ENCODE results near the gene PMIS2. TPM values are rescaled to one million over a fixed set of nuclear protein-coding genes. Genes with fewer than 3 reads are reported as not detected.

The PMIS2 gene
- total RNA-seq, 2 experiments from 2014 or later, result not detected

DNA sequence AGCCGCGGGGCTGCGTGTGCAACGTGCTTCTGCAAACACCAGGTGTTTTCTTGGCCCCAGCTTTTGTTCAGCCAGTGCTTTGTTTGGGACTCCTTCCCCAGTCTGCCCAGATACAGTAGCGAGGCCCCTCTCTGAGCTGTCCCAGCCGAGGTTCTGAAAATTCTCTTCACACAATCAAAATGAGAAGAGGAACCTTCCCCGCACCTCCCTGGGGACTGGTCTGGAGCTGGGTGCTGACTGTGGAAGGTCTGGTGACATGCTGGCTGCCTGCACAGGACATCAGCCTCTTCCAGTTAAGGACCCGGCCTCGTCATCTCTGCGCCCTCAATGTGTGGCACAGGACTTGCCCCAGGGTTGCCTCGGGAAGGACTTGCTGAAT, 26.7 kb upstream of the PMIS2 start:
- DNase-seq, result no peak
- no peaks in the 10 kb centered on the region for H3K9me3 Mint-ChIP-seq
- no peaks in the 10 kb centered on the region for H3K36me3 Mint-ChIP-seq (ENCODE audit: low read depth)
- H3K4me3 Mint-ChIP-seq, result no peak overlapping the region
- ChIA-PET CTCF (no interaction called here), POLR2A (no interaction called here)
- H3K4me1 Mint-ChIP-seq, result peaks cover 8% of the 10 kb centered on the region
- peaks cover 43% of the 10 kb centered on the region for H3K27me3 Mint-ChIP-seq
- no peak overlapping the region for H3K27ac Mint-ChIP-seq

GRCh38 chr19:35559781-35560180, 26.2 kb upstream of the PMIS2 start:
- CTCF ChIA-PET, result no interaction called here
- Mint-ChIP-seq H3K27me3 (peaks cover 43% of the 10 kb centered on the region), H3K27ac (no peak overlapping the region), H3K9me3 (no peaks in the 10 kb centered on the region), H3K4me1 (peaks cover 8% of the 10 kb centered on the region), H3K36me3 (ENCODE audit: low read depth) (no peaks in the 10 kb centered on the region), H3K4me3 (no peak overlapping the region)
- DNase-seq, result no peak
- POLR2A ChIA-PET, result no interaction called here

GRCh38 chr19:35560271-35560670, 25.7 kb upstream of the PMIS2 start:
- no peak overlapping the region for H3K27ac Mint-ChIP-seq
- no peaks in the 10 kb centered on the region for H3K9me3 Mint-ChIP-seq
- ChIA-PET POLR2A (no interaction called here), CTCF (no interaction called here)
- DNase-seq, result no peak
- H3K4me3 Mint-ChIP-seq, result no peak overlapping the region
- H3K4me1 Mint-ChIP-seq, result peaks cover 8% of the 10 kb centered on the region
- H3K36me3 Mint-ChIP-seq (ENCODE audit: low read depth), result no peaks in the 10 kb centered on the region
- H3K27me3 Mint-ChIP-seq, result peaks cover 43% of the 10 kb centered on the region

GRCh38 chr19:35560677-35561076, 25.3 kb upstream of the PMIS2 start:
- Mint-ChIP-seq H3K4me3 (no peak overlapping the region), H3K27ac (no peak overlapping the region), H3K36me3 (ENCODE audit: low read depth) (no peaks in the 10 kb centered on the region), H3K4me1 (peaks cover 8% of the 10 kb centered on the region), H3K9me3 (no peaks in the 10 kb centered on the region), H3K27me3 (peaks cover 43% of the 10 kb centered on the region)
- DNase-seq, result no peak
- ChIA-PET POLR2A (no interaction called here), CTCF (no interaction called here)

DNA sequence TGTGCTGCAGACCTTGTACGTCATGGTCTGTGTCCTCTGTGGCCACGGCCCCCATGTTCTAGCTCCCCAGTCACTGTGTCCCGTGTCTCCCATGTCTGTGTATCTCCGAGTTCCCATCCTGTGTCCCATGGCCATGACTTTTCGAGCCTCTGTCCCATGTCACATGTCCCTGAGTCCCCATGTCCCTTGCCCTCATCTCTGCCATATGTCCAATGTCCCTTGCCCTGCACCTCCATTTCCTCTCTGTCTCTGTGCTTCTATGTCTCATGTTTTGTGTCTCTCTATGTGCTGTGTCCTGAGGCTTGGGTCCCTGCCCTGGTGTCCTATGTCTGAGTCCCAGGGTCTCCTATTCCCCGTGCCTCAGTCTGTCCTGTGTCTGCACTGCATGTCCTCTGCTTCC, 24.5 kb upstream of the PMIS2 start:
- H3K9me3 Mint-ChIP-seq, result no peaks in the 10 kb centered on the region
- ChIA-PET CTCF (no interaction called here), POLR2A (no interaction called here)
- no peak overlapping the region for H3K4me3 Mint-ChIP-seq
- H3K27ac Mint-ChIP-seq, result no peak overlapping the region
- DNase-seq, result no peak
- H3K27me3 Mint-ChIP-seq, result peaks cover 37% of the 10 kb centered on the region
- H3K36me3 Mint-ChIP-seq (ENCODE audit: low read depth), result no peaks in the 10 kb centered on the region
- H3K4me1 Mint-ChIP-seq, result peaks cover 8% of the 10 kb centered on the region

DNA sequence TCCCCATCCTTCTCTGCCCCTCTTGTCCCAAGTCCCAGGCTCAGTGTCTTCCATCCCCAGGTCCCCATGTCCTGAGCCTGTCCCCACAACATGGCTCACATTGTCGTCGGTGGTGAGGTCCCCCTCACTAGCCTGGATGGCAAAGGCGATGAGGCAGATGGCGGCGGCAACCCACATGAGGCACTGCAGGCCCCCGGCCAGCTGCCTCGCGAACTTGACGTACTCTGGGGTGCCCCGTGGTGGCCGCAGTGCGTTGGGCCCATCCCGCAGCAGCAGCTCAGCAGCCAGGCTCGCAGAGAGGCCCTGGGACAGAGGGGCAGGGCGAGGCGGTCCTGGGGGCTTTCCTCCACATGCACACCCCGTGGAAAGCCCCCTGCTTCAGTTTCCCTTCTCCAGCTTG, 23.6 kb upstream of the PMIS2 start:
- ChIA-PET CTCF (no interaction called here), POLR2A (no interaction called here)
- Mint-ChIP-seq H3K27ac (no peak overlapping the region), H3K4me3 (no peak overlapping the region), H3K27me3 (peaks cover 37% of the 10 kb centered on the region), H3K9me3 (no peaks in the 10 kb centered on the region), H3K36me3 (ENCODE audit: low read depth) (no peaks in the 10 kb centered on the region), H3K4me1 (peaks cover 5% of the 10 kb centered on the region)
- DNase-seq, result no peak

- H3K36me3 Mint-ChIP-seq (ENCODE audit: low read depth), result no peaks in the 10 kb centered on the region
- peaks cover 36% of the 10 kb centered on the region for H3K27me3 Mint-ChIP-seq
- peaks cover 5% of the 10 kb centered on the region for H3K4me1 Mint-ChIP-seq
- DNase-seq, result no peak
- ChIA-PET POLR2A (no interaction called here), CTCF (interaction anchor here (1.0 kb wide), 1 partner anchor 14 kb away, joined by 4 read pairs; no protein-coding TSS in a partner anchor)
- no peak overlapping the region for H3K27ac Mint-ChIP-seq
- H3K4me3 Mint-ChIP-seq, result no peak overlapping the region
- no peaks in the 10 kb centered on the region for H3K9me3 Mint-ChIP-seq
Observed at GRCh38 chr19:35562776-35563175, 23.2 kb upstream of the PMIS2 start.

- ChIA-PET POLR2A (no interaction called here), CTCF (interaction anchor here (1.0 kb wide), 1 partner anchor 14 kb away, joined by 4 read pairs; no protein-coding TSS in a partner anchor)
- H3K4me3 Mint-ChIP-seq, result no peak within 1 kb of the TSS
- H3K9me3 Mint-ChIP-seq, result no peaks in the 10 kb centered on the region
- peaks cover 35% of the 10 kb centered on the region for H3K27me3 Mint-ChIP-seq
- no peak within 1 kb of the TSS for H3K27ac Mint-ChIP-seq
- H3K4me1 Mint-ChIP-seq, result peaks cover 3% of the 10 kb centered on the region
- H3K36me3 Mint-ChIP-seq (ENCODE audit: low read depth), result no peaks in the 10 kb centered on the region
- no peak for DNase-seq
Observed at GRCh38 chr19:35563207-35563829, 22.7 kb upstream of the PMIS2 start, which contains the start of gene ATP4A. Gene ATP4A, minus strand, starts transcription at chr19:35563658. Its CDS starts 29 bp downstream, at chr19:35563629.

DNA sequence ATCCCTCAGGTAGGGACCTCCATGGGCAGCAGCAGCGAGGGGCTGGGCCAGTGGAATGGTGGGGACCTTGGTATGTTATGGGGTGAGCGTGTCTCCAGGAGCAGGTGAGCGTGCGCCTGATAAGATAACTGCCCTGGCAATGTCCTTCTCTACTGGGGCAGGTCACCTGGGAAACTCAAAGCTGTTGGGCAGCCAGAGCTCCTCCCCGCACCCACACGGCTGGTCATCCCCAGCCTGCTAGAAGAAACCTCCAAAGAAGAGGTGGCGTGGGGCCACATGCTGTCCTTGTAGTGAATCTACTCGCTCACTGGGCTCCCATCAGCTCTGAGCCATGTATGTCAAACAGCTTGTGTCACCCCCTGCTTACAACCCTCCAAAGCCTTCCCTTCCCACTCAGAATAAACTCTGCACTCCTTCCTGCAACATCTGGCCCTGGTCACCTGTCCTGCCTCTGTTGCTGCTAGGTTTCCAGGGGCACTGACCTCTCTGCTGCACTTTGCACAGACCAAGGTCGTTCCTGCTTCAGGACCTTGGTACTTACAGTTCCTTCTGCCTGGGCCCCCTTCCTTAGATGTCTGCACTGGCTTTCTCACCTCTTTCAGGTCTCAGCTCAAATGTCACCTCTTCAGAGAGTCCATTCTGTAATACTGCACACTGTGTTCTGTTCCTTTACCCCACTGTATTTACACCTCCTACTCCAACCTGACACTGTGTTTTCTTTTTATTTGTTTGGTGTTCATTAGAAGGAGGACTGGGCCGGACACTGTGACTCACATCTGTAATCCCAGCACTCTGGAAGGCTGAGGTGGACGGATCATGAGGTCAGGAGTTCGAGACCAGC, 20.7 kb upstream of the PMIS2 start:
- H3K27ac Mint-ChIP-seq, result no peak overlapping the region
- H3K9me3 Mint-ChIP-seq, result no peaks in the 10 kb centered on the region
- POLR2A ChIA-PET, result no interaction called here
- no peak for DNase-seq
- no peaks in the 10 kb centered on the region for H3K4me1 Mint-ChIP-seq
- H3K4me3 Mint-ChIP-seq, result no peak overlapping the region
- CTCF ChIA-PET, result no interaction called here
- no peaks in the 10 kb centered on the region for H3K36me3 Mint-ChIP-seq (ENCODE audit: low read depth)
- H3K27me3 Mint-ChIP-seq, result peaks cover 23% of the 10 kb centered on the region

DNA sequence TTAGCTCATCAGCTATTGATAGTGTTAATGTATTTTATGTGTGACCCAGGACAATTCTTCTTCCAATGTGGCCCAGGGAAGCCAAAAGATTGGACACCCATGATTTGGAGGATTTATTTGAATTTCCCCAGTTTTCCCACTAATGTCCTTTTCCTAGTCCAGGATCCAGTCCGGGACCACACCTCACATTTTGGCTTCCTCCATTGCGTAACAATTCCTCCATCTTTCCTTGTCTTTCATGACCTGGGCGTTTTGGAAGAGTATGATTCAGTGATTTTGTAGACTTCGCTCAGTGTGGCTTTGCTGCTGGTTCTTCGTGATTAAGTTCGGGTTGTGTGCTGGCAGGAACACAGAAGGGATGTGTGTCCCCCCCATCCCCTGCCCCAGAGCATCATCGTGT, 19.2 kb upstream of the PMIS2 start:
- no peaks in the 10 kb centered on the region for H3K4me1 Mint-ChIP-seq
- H3K36me3 Mint-ChIP-seq (ENCODE audit: low read depth), result no peaks in the 10 kb centered on the region
- H3K27me3 Mint-ChIP-seq, result peaks cover 20% of the 10 kb centered on the region
- H3K9me3 Mint-ChIP-seq, result no peaks in the 10 kb centered on the region
- no peak for DNase-seq
- H3K4me3 Mint-ChIP-seq, result no peak overlapping the region
- H3K27ac Mint-ChIP-seq, result no peak overlapping the region
- ChIA-PET CTCF (interaction anchor here (1.0 kb wide), 1 partner anchor 56 kb away, joined by 4 read pairs; no protein-coding TSS in a partner anchor), POLR2A (no interaction called here)

DNA sequence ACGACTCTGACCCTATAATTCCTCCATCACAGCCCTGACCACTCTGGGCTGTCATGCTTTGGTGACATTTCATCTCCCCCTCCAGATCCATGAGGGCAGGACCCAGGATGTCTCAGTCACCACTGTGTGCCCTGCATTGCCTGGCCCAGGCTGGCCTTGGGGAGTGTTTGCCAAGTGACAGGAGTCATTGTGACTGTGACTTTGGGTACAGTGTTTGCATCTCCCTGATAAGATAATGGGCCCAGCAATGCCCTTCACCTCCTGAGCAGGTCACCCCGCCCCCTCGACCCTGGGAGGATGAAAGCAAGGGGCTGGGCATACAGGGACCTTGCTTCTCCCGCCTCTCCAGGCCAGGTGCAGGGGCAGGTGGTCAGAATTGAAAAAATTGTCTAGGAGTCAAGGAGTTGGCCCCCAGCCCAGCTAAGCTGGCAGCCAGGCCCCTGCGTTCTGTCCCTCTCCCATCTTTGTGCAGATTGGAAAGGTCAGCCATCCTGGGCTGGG, 16.6 kb upstream of the PMIS2 start:
- no peak overlapping the region for H3K4me3 Mint-ChIP-seq
- no peak for DNase-seq
- no peaks in the 10 kb centered on the region for H3K4me1 Mint-ChIP-seq
- no peaks in the 10 kb centered on the region for H3K36me3 Mint-ChIP-seq (ENCODE audit: low read depth)
- H3K9me3 Mint-ChIP-seq, result no peaks in the 10 kb centered on the region
- ChIA-PET CTCF (no interaction called here), POLR2A (no interaction called here)
- peaks cover 22% of the 10 kb centered on the region for H3K27me3 Mint-ChIP-seq
- H3K27ac Mint-ChIP-seq, result no peak overlapping the region

DNA sequence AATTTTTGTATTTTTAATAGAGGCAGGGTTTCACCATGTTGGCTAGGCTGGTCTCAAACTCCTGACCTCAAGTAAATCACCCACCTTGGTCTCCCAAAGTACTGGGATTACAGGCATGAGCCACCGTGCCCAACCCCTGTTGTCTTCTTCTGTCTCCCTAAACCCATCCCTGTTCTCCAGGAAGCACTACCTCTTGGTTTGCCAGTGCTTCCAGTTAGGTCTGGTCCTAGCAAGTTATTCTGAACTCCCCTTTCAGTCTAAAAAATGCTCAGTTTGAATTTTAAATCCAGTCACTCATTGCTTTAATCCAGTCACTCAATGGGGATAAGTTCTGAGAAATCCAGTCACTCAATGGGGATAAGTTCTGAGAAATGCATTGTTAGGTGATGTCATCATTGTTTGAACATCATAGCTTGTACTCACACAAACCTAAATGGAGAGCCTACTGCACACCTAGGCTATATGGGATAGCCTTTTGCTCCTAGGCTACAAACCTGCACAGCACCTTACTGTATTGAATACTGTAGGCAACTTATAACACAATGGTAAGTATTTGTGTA, 14.5 kb upstream of the PMIS2 start:
- ChIA-PET CTCF (no interaction called here), POLR2A (no interaction called here)
- no peak overlapping the region for H3K4me3 Mint-ChIP-seq
- no peak overlapping the region for H3K27ac Mint-ChIP-seq
- H3K9me3 Mint-ChIP-seq, result peaks cover 18% of the 10 kb centered on the region
- peaks cover 25% of the 10 kb centered on the region for H3K27me3 Mint-ChIP-seq
- peaks cover 3% of the 10 kb centered on the region for H3K36me3 Mint-ChIP-seq (ENCODE audit: low read depth)
- DNase-seq, result no peak
- H3K4me1 Mint-ChIP-seq, result no peaks in the 10 kb centered on the region

GRCh38 chr19:35577918-35578317, 8.1 kb upstream of the PMIS2 start:
- H3K27me3 Mint-ChIP-seq, result peaks cover 12% of the 10 kb centered on the region
- POLR2A ChIA-PET, result no interaction called here
- no peak for DNase-seq
- H3K27ac Mint-ChIP-seq, result no peak overlapping the region
- no peaks in the 10 kb centered on the region for H3K4me1 Mint-ChIP-seq
- H3K4me3 Mint-ChIP-seq, result no peak overlapping the region
- CTCF ChIA-PET, result no interaction called here
- H3K9me3 Mint-ChIP-seq, result peaks cover 33% of the 10 kb centered on the region
- peaks cover 9% of the 10 kb centered on the region for H3K36me3 Mint-ChIP-seq (ENCODE audit: low read depth)

All from activated CD4-positive, alpha-beta memory T cell treated with anti-CD3 and anti-CD28 coated beads, Interleukin-2, amount 10 ng/mL, durations not matched to agents 7 days and 5 days (primary cell).